K562 (cell line): Measurements from ENCODE around the gene TEP1. TPM values are rescaled to one million over a fixed set of nuclear protein-coding genes. Genes with fewer than 3 reads are reported as not detected.

Source experiments
- ATAC-seq: fragments of 200-7000 bp; cut with Tn5 transposase; 3 replicates; pipeline ENCODE4 v1.9.1; 2020; ENCODE audit warnings: moderate library complexity
- BruUV-seq: library from RNA; stranded (reverse); fragments of 400-500 nt; replicated peaks from 2 replicates; lab custom pipeline; 2021; lab: Mats Ljungman, UMichigan
- CTCF ChIA-PET: fragments of 300-600 bp; formaldehyde crosslinking; extraction: SDS; loops from one replicate; lab custom pipeline; 2021; ENCODE audit warnings: low intra/inter-chr PET ratio; lab: Yijun Ruan, JAX
- POLR2A ChIA-PET: fragments of 300-600, 350-650 bp; sonication (Branson Sonifier 250); formaldehyde crosslinking; extraction: SDS; loops from one replicate; lab custom pipeline; 2021; ENCODE audit warnings: antibody characterized with exemption, inconsistent platforms; lab: Yijun Ruan, JAX
- DNase-seq, 4 experiments: peaks; one replicate each; pipeline versions ENCODE4 v3.0.0 to v3.0.0-alpha.2; 2011 to 2018; ENCODE audit warnings: low spot score in 3 of 4, mixed read lengths in 3 of 4; ENCODE audit errors: extremely low read depth in 1 of 4
- FAIRE-seq: peaks from 2 replicates; lab custom pipeline; 2011; peaks lifted over from hg19 to GRCh38; lab: Jason Lieb, UNC
- H2AFZ ChIP-seq: 2 replicates; pipeline ENCODE4 v1.6.0; 2011; ENCODE audit warnings: low read depth, low read length, control low read depth, inconsistent platforms
- H3K27ac ChIP-seq: fragments of 200-600 bp; 3 replicates; pipeline ENCODE4 v1.8.0; 2011; ENCODE audit warnings: low read depth, mild to moderate bottlenecking, control low read depth, inconsistent platforms, low read length, moderate library complexity, mixed read lengths; ENCODE audit errors: extremely low read depth
- H3K27me3 ChIP-seq, 2 experiments: fragments of 300-600 bp in 1 of 2; 2 replicates in 1 of 2; 3 replicates in 1 of 2; pipeline versions ENCODE4 v1.6.0 to v1.8.0; 2011; ENCODE audit warnings: inconsistent platforms in 2 of 2, low read length in 2 of 2, mild to moderate bottlenecking in 1 of 2, mixed read lengths in 1 of 2, moderate library complexity in 1 of 2; ENCODE audit not compliant: control insufficient read depth in 2 of 2, insufficient read depth in 2 of 2
- H3K36me3 ChIP-seq: fragments of 300-600 bp; 3 replicates; pipeline ENCODE4 v1.8.0; 2011; ENCODE audit warnings: mild to moderate bottlenecking, low read length, inconsistent platforms; ENCODE audit not compliant: control insufficient read depth, insufficient read depth
- H3K4me1 ChIP-seq, 2 experiments: fragments of 200-600 bp in 1 of 2; replicated peaks in 1 of 2; 2 replicates in 1 of 2; 3 replicates in 1 of 2; pipeline versions ENCODE4 v1.5.1 to v1.8.0; 2011; ENCODE audit warnings: inconsistent platforms in 2 of 2, low read length in 2 of 2, mild to moderate bottlenecking in 1 of 2, mixed read lengths in 1 of 2, moderate library complexity in 1 of 2; ENCODE audit not compliant: control insufficient read depth in 2 of 2, insufficient read depth in 2 of 2
- H3K4me2 ChIP-seq: 2 replicates; pipeline ENCODE4 v1.6.1; 2011; ENCODE audit warnings: low read length, control low read depth, inconsistent platforms, mixed read lengths; ENCODE audit not compliant: insufficient read depth
- H3K4me3 ChIP-seq: fragments of 200-600 bp; sonication (generic), shearing (Covaris generic); 2 replicates; pipeline ENCODE4 v1.5.1; 2016; ENCODE audit warnings: control low read depth, inconsistent platforms
- H3K79me2 ChIP-seq: fragments of 200-600 bp; 3 replicates; pipeline ENCODE4 v1.8.0; 2011; ENCODE audit warnings: low read length, inconsistent platforms; ENCODE audit not compliant: control insufficient read depth, insufficient read depth
- H3K9ac ChIP-seq, 2 experiments: 2 replicates each; pipeline versions ENCODE4 v1.6.0 to v1.6.1; 2011; ENCODE audit warnings: low read depth in 2 of 2, low read length in 2 of 2, control low read depth in 1 of 2, inconsistent platforms in 1 of 2, mild to moderate bottlenecking in 1 of 2, mixed read lengths in 1 of 2; ENCODE audit not compliant: insufficient read depth in 1 of 2
- H3K9me1 ChIP-seq: one replicate; pipeline ENCODE4 v1.6.0; 2011; ENCODE audit warnings: inconsistent platforms, mild to moderate bottlenecking, low read length, moderate library complexity; ENCODE audit not compliant: control insufficient read depth, insufficient read depth
- H3K9me3 ChIP-seq: replicated peaks from 2 replicates; pipeline ENCODE4 v1.5.1; 2011; ENCODE audit warnings: low read depth, low read length, inconsistent platforms; ENCODE audit not compliant: control insufficient read depth, insufficient read depth
- H4K20me1 ChIP-seq: replicated peaks from 2 replicates; pipeline ENCODE4 v1.6.1; 2011; ENCODE audit warnings: low read length, inconsistent platforms, mixed read lengths; ENCODE audit not compliant: control insufficient read depth, insufficient read depth
- CXXC5 ChIP-seq: fragments of 250-450 bp; sonication (Bioruptor Pico); IDR thresholded peaks from 2 replicates; pipeline ENCODE4 v1.8.0; 2022; ENCODE audit warnings: inconsistent platforms, mild to moderate bottlenecking, moderate library complexity
- ELF4 ChIP-seq: fragments of 450-650 bp; formaldehyde crosslinking; IDR thresholded peaks from 2 replicates; pipeline ENCODE4 v1.4.0; 2022; ENCODE audit warnings: missing genetic modification characterization
- GATA2 ChIP-seq: sonication (generic); formaldehyde crosslinking; IDR thresholded peaks from 2 replicates; pipeline ENCODE4 v1.4.0; 2020; ENCODE audit warnings: mild to moderate bottlenecking, missing genetic modification reagents
- MAZ ChIP-seq, 2 experiments: fragments of 450-650 bp in 1 of 2; sonication (generic) in 1 of 2; formaldehyde crosslinking; IDR thresholded peaks in 1 of 2; conservative IDR thresholded peaks in 1 of 2; 2 replicates each; pipeline versions ENCODE4 v1.4.0 to v1.5.0; 2020; ENCODE audit warnings: mild to moderate bottlenecking in 1 of 2, missing genetic modification reagents in 1 of 2
- MCM7 ChIP-seq, 2 experiments: fragments of 450-650 bp; IDR thresholded peaks; 2 replicates each; pipeline ENCODE4 v1.6.1; 2016 to 2018
- MEIS2 ChIP-seq: fragments of 450-650 bp; IDR thresholded peaks from 2 replicates; pipeline ENCODE4 v1.6.1; 2014; ENCODE audit warnings: mild to moderate bottlenecking; ENCODE audit not compliant: partially characterized antibody
- PHB ChIP-seq: fragments of 250-450 bp; sonication (Bioruptor Pico); IDR thresholded peaks from 2 replicates; pipeline ENCODE4 v1.5.0; 2021
- TAL1 ChIP-seq: fragments of 450-650 bp; IDR thresholded peaks from 2 replicates; pipeline ENCODE4 v1.6.1; 2016; ENCODE audit warnings: mild to moderate bottlenecking
- WGBS: fragments of 100-300 bp; shearing (Covaris generic); methylation state at CpG from one replicate; pipeline ENCODE4 v1.1.6; 2016; ENCODE audit warnings: low coverage, mixed read lengths; ENCODE audit not compliant: insufficient coverage; ENCODE audit errors: missing lambda C conversion rate; 5-methylcytosine and 5-hydroxymethylcytosine counted together
- in situ Hi-C: fragments of 300-500 bp; cut with MboI; formaldehyde crosslinking; loops from 4 replicates; pipeline ENCODE4 v1.15.0; 2018; ENCODE audit warnings: inconsistent platforms, mixed read lengths
- intact Hi-C: fragments of 100-400 bp; cut with micrococcal nuclease; formaldehyde crosslinking; loops from 2 replicates; pipeline ENCODE4 v1.14.2; 2022
- polyA plus RNA-seq, 8 experiments: library from polyadenylated mRNA; depleted of rRNA in 4 of 8; stranded (reverse) in 5 of 8; unstranded in 3 of 8; fragments of >200 nt; fragmentation: Nextera tagmentation in 2 of 8; fragmentation: Illumina TruSeq in 1 of 8; extraction: Ambion mirVana in 2 of 8; extraction: Trizol in 1 of 8; gene quantifications; 2 replicates each; pipeline versions ENCODE4 v1.2.1 to v1.2.3, GENCODE V29; 2011 to 2014; ENCODE audit warnings: inconsistent platforms in 1 of 8, missing spikeins in 1 of 8
- total RNA-seq, 7 experiments: library from RNA; depleted of rRNA in 6 of 7; stranded (reverse); fragments of >200 nt in 6 of 7; fragmentation: Illumina TruSeq in 2 of 7; extraction: Trizol in 2 of 7; gene quantifications; 2 replicates each; pipeline versions ENCODE4 v1.2.1 to v1.2.3, GENCODE V29; 2011 to 2021; ENCODE audit warnings: low replicate concordance in 1 of 7
- TF ChIP-seq, protein P1 (sequence below): fragments of 450-650 bp; conservative IDR thresholded peaks from 2 replicates; pipeline ENCODE4 v1.6.1; 2016; ENCODE audit warnings: missing genetic modification characterization, low read depth, mild to moderate bottlenecking, missing compliant biosample characterization, moderate library complexity
- TF ChIP-seq, protein P2 (sequence below): fragments of 200-600 bp; sonication (generic); IDR thresholded peaks from one replicate; pipeline ENCODE4 v1.6.1; 2012; ENCODE audit warnings: mild to moderate bottlenecking, low read depth, low read length, inconsistent platforms

Gene TEP1
- total and polyA plus RNA-seq, 9 of the 15 experiments (the other 6 are each of a cell fraction or from before 2014, with no cell fraction given): 1.0 to 12.2 (median 7.1) TPM

DNA sequence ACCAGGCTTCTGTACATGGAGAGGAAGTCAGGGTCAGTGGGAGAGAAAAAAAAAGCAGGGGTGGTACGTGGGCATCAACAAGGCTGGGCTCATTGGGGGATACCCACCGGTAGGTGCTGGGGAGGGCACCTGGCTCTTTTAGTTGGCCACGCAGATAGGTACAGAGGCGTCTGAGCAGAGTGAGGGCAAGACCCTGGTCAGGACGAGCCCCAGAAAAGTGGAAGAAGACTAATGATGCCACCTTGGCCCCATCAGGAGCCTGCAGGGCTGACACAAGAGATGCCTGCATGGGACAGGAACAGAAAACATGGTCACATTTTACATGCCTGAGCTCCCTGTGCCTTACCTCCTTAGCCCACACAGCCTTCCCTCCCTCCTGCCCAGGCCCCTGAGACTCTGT lies 29.7 kb downstream of the TEP1 start:
- Histone ChIP-seq H4K20me1 (no peaks in the 10 kb centered on the region), H3K36me3 (peaks cover 45% of the 10 kb centered on the region; the same call in 1 of the 3 replicates), H3K4me1 (no peaks in the 10 kb centered on the region), H2AFZ (no peak overlapping the region), H3K9me3 (no peaks in the 10 kb centered on the region), H3K79me2 (no peaks in the 10 kb centered on the region), H3K27me3 (no peaks in the 10 kb centered on the region), H3K9me1 (no peaks in the 10 kb centered on the region), H3K9ac (no peak overlapping the region), H3K27ac (no peak overlapping the region), H3K4me2 (no peak overlapping the region), H3K4me3 (no peak overlapping the region)
- no TSS peak for BruUV-seq
- WGBS: 67% methylated on average over 3 of the region's 5 CpGs
- CTCF ChIA-PET: no interaction called here
- POLR2A ChIA-PET: interaction anchor here (0.6 kb wide), 1 partner anchor 13 kb away, joined by 3 read pairs; no protein-coding TSS in a partner anchor
- DNase-seq (no peak), ATAC-seq (no peak), FAIRE-seq (no peak)
- intact Hi-C loops (no loop called here), in situ Hi-C loops (no loop called here)
- TF ChIP-seq, protein P1, sequence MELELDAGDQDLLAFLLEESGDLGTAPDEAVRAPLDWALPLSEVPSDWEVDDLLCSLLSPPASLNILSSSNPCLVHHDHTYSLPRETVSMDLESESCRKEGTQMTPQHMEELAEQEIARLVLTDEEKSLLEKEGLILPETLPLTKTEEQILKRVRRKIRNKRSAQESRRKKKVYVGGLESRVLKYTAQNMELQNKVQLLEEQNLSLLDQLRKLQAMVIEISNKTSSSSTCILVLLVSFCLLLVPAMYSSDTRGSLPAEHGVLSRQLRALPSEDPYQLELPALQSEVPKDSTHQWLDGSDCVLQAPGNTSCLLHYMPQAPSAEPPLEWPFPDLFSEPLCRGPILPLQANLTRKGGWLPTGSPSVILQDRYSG: no peak
- no peak for TF ChIP-seq CXXC5 (CRISPR knock-in tag)
- TF ChIP-seq PHB (CRISPR knock-in tag): no peak
- TF ChIP-seq, protein P2, sequence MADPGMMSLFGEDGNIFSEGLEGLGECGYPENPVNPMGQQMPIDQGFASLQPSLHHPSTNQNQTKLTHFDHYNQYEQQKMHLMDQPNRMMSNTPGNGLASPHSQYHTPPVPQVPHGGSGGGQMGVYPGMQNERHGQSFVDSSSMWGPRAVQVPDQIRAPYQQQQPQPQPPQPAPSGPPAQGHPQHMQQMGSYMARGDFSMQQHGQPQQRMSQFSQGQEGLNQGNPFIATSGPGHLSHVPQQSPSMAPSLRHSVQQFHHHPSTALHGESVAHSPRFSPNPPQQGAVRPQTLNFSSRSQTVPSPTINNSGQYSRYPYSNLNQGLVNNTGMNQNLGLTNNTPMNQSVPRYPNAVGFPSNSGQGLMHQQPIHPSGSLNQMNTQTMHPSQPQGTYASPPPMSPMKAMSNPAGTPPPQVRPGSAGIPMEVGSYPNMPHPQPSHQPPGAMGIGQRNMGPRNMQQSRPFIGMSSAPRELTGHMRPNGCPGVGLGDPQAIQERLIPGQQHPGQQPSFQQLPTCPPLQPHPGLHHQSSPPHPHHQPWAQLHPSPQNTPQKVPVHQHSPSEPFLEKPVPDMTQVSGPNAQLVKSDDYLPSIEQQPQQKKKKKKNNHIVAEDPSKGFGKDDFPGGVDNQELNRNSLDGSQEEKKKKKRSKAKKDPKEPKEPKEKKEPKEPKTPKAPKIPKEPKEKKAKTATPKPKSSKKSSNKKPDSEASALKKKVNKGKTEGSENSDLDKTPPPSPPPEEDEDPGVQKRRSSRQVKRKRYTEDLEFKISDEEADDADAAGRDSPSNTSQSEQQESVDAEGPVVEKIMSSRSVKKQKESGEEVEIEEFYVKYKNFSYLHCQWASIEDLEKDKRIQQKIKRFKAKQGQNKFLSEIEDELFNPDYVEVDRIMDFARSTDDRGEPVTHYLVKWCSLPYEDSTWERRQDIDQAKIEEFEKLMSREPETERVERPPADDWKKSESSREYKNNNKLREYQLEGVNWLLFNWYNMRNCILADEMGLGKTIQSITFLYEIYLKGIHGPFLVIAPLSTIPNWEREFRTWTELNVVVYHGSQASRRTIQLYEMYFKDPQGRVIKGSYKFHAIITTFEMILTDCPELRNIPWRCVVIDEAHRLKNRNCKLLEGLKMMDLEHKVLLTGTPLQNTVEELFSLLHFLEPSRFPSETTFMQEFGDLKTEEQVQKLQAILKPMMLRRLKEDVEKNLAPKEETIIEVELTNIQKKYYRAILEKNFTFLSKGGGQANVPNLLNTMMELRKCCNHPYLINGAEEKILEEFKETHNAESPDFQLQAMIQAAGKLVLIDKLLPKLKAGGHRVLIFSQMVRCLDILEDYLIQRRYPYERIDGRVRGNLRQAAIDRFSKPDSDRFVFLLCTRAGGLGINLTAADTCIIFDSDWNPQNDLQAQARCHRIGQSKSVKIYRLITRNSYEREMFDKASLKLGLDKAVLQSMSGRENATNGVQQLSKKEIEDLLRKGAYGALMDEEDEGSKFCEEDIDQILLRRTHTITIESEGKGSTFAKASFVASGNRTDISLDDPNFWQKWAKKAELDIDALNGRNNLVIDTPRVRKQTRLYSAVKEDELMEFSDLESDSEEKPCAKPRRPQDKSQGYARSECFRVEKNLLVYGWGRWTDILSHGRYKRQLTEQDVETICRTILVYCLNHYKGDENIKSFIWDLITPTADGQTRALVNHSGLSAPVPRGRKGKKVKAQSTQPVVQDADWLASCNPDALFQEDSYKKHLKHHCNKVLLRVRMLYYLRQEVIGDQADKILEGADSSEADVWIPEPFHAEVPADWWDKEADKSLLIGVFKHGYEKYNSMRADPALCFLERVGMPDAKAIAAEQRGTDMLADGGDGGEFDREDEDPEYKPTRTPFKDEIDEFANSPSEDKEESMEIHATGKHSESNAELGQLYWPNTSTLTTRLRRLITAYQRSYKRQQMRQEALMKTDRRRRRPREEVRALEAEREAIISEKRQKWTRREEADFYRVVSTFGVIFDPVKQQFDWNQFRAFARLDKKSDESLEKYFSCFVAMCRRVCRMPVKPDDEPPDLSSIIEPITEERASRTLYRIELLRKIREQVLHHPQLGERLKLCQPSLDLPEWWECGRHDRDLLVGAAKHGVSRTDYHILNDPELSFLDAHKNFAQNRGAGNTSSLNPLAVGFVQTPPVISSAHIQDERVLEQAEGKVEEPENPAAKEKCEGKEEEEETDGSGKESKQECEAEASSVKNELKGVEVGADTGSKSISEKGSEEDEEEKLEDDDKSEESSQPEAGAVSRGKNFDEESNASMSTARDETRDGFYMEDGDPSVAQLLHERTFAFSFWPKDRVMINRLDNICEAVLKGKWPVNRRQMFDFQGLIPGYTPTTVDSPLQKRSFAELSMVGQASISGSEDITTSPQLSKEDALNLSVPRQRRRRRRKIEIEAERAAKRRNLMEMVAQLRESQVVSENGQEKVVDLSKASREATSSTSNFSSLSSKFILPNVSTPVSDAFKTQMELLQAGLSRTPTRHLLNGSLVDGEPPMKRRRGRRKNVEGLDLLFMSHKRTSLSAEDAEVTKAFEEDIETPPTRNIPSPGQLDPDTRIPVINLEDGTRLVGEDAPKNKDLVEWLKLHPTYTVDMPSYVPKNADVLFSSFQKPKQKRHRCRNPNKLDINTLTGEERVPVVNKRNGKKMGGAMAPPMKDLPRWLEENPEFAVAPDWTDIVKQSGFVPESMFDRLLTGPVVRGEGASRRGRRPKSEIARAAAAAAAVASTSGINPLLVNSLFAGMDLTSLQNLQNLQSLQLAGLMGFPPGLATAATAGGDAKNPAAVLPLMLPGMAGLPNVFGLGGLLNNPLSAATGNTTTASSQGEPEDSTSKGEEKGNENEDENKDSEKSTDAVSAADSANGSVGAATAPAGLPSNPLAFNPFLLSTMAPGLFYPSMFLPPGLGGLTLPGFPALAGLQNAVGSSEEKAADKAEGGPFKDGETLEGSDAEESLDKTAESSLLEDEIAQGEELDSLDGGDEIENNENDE: no peak
- TF ChIP-seq GATA2 (CRISPR knock-in tag): no peak
- TF ChIP-seq ELF4: no peak
- no peak for TF ChIP-seq TAL1
- no peak for TF ChIP-seq MAZ (CRISPR knock-in tag; conservative IDR thresholded peaks at IDR 0.05 in 1 of 2, IDR thresholded peaks at IDR 0.05 in 1 of 2)
- TF ChIP-seq MCM7 (IDR thresholded peaks at IDR 0.05): no peak
- no peak for TF ChIP-seq MEIS2
